Stimulated activated CD8-positive, alpha-beta memory T cell treated with anti-CD3 and anti-CD28 coated beads, Interleukin-15, amount 100 ng/mL, for 48 hours (primary cell): ENCODE results near the gene PURA.

Experiments
- DNase-seq, 2 donors: peaks; one replicate each; pipeline ENCODE4 v3.0.0-alpha.2; 2020; ENCODE audit warnings: low read depth in 2 of 2

Gene PURA

GRCh38 chr5:140113699-140114263 is at the start of gene PURA:
PURA (plus strand) TSS chr5:140114109; CDS start chr5:140114182, 73 bp downstream.
- peak; percentile 90 to 92 for DNase-seq

GRCh38 chr5:140072812-140073211 is 41.1 kb upstream of the PURA start:
- DNase-seq, result no peak

GRCh38 chr5:140073296-140073695 is 40.6 kb upstream of the PURA start:
- DNase-seq, result no peak

- no peak for DNase-seq
These were observed 38.5 kb upstream of the PURA start for GRCh38 chr5:140075371-140075770.

- DNase-seq, result no peak
These were observed 37.8 kb upstream of the PURA start for GRCh38 chr5:140076142-140076541.

- no peak for DNase-seq
These were observed 37.1 kb upstream of the PURA start for GRCh38 chr5:140076788-140077187.

GRCh38 chr5:140083120-140083519 is 30.8 kb upstream of the PURA start:
- DNase-seq, result no peak

- DNase-seq, result no peak
These were observed 30.3 kb upstream of the PURA start for GRCh38 chr5:140083650-140084049.

GRCh38 chr5:140084541-140084940 is 29.4 kb upstream of the PURA start:
- no peak for DNase-seq

- no peak for DNase-seq
These were observed 23.7 kb upstream of the PURA start for GRCh38 chr5:140090251-140090650.

- DNase-seq, result no peak
These were observed 20.7 kb upstream of the PURA start for GRCh38 chr5:140093179-140093578.

- DNase-seq, result no peak
These were observed 20.0 kb upstream of the PURA start for GRCh38 chr5:140093866-140094265.

GRCh38 chr5:140094889-140095288 is 19.0 kb upstream of the PURA start:
- DNase-seq, result no peak

- DNase-seq, result no peak
These were observed 12.7 kb upstream of the PURA start for GRCh38 chr5:140101179-140101578.

GRCh38 chr5:140103154-140103553 is 10.8 kb upstream of the PURA start:
- DNase-seq, result no peak

GRCh38 chr5:140104100-140104499 is 9.8 kb upstream of the PURA start:
- DNase-seq, result no peak

GRCh38 chr5:140106101-140106500 is 7.8 kb upstream of the PURA start:
- DNase-seq, result no peak

- DNase-seq, result no peak
These were observed 7.1 kb upstream of the PURA start for GRCh38 chr5:140106805-140107311.

- peak; percentile 84 to 92 for DNase-seq
These were observed 6.4 kb upstream of the PURA start for GRCh38 chr5:140107312-140108092.

- DNase-seq, result no peak
These were observed 5.6 kb upstream of the PURA start for GRCh38 chr5:140108093-140109017.

GRCh38 chr5:140109018-140109758 is 4.7 kb upstream of the PURA start:
- DNase-seq, result no peak
